HG02981 (cell line): ENCODE data around the gene ARID1B.

Experiments
- ATAC-seq: cut with Tn5 transposase; IDR thresholded peaks from one replicate; pipeline ENCODE4 v1.9.1; 2021; ENCODE audit warnings: mild to moderate bottlenecking, moderate library complexity; ENCODE audit not compliant: unreplicated experiment

Gene ARID1B

GRCh38 chr6:157089851-157090250 is 312.7 kb downstream of the ARID1B start:
- ATAC-seq, result no peak

DNA sequence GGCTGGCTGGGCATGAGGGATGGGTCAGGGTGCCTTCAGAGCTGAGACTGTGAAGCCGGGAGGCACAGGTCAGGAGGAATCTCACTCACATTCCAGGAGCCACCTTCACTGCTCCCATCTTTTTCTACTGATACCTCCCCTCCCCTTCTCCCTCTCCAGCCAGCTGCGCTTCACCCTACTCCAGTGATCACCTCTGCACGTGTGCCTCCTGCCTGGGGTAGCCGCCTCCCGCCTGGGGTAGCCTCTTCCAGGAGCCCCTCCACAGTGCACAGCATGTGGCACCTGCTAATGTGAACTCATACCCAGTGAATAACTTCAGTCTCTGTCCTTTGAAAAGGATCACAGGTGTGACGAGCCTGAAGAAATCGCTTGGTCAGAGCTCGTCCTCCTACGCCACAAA is 313.6 kb downstream of the ARID1B start:
- no peak for ATAC-seq

DNA sequence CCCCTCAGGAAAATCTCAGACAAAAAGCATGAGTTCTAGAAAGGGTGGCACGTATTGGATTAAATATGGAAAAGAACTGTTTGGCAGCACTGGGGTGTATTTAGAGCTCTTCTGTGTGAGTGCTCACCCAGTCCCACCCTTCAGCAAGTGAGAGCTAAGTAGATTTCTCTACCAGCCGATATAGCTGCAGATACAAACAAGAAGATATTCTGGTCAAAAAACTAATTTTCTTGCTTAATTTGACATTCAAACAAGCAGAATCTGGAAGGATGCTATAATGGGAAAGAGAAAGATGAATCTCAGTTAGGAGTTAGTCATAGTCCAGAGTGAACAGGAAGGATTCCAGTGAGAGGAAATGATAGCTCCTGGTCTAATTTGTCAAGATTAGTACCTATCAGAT is 314.1 kb downstream of the ARID1B start:
- ATAC-seq, result no peak

- no peak for ATAC-seq
Observed at GRCh38 chr6:157091856-157092460, 314.8 kb downstream of the ARID1B start.

GRCh38 chr6:157092736-157093135 is 315.6 kb downstream of the ARID1B start:
- no peak for ATAC-seq

- no peak for ATAC-seq
Observed at GRCh38 chr6:157093536-157093935, 316.4 kb downstream of the ARID1B start.

- ATAC-seq, result peak; percentile 60
Observed at GRCh38 chr6:157094038-157094437, 316.9 kb downstream of the ARID1B start.

DNA sequence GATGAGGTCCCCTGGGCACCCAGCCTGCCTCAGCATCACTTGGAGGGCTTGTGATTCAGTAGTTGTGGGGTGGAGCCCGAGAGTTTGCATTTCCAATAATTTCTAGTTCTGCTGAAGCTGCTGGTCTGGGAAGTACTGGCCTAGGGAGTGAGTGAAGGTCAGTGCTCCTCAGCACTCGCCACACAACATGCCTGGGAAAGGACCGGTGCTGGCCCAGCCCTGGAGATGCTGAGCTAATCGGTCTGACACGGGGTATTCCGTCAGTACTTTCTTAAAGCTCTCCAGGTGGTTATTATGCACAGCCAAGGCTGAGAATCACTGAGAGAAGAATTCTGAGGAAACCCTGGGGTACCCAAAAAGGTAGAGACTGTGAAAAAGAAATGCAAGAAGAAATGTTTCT is 317.9 kb downstream of the ARID1B start:
- no peak for ATAC-seq

DNA sequence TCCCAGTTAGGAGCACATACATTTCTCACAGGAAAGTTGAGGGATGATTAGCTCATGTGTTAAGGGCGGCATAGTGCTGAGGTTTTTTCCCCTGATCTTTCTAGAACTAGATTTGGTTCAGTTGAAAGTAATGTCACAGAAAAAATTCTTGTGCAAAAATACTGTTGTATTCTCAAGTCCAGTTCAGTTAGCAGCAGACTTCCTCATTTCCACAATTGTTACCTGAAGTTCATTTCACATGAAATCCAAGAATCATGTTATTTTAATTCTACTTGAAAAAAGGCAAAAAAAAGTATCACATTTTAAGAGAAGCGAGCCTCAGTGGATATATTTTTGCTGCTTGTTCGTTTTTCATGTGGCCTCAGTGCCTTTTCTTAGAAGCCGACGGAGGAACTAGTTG is 318.4 kb downstream of the ARID1B start:
- ATAC-seq, result no peak

- ATAC-seq, result no peak
Observed at GRCh38 chr6:157096105-157096504, 318.9 kb downstream of the ARID1B start.

DNA sequence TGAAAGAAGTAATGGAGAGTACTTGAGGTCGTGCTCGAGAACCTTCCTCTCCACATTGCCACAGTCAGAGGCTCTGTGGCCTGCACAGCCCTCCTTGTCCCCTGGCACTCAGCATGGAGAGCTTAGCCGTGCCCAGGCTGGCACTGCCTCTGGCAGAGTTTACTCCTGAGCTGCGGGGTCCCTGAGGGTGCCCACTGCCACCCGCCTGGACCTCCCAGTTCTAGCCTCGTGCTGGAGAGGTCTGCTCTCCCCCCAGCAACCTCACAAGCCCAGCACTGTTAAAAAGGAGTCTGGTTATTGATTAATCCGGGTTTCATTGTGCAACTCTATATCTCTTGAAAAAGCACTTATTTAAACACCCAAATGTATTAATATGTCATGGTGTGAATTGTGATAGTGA is 319.3 kb downstream of the ARID1B start:
- ATAC-seq, result no peak

- ATAC-seq, result no peak
Observed at GRCh38 chr6:157097255-157097955, 320.2 kb downstream of the ARID1B start.

DNA sequence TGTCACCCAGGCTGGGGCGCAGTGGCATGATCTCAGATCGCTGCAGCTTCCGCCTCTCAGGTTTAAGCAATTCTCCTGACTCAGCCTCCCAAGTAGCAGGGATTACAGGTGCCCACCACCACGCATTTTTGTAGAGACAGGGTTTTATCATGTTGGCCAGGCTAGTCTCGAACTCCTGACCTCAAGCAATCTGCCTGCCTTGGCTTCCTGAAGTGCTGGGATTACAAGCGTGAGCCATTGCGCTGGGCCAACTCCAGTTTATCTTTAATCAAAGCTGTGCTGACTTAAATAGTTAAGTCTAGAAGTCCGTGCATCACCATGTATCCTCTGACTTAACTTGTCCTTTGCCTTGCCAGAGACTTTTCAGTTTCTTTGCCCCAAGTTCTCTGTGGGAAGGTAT is 321.8 kb downstream of the ARID1B start:
- ATAC-seq, result no peak

DNA sequence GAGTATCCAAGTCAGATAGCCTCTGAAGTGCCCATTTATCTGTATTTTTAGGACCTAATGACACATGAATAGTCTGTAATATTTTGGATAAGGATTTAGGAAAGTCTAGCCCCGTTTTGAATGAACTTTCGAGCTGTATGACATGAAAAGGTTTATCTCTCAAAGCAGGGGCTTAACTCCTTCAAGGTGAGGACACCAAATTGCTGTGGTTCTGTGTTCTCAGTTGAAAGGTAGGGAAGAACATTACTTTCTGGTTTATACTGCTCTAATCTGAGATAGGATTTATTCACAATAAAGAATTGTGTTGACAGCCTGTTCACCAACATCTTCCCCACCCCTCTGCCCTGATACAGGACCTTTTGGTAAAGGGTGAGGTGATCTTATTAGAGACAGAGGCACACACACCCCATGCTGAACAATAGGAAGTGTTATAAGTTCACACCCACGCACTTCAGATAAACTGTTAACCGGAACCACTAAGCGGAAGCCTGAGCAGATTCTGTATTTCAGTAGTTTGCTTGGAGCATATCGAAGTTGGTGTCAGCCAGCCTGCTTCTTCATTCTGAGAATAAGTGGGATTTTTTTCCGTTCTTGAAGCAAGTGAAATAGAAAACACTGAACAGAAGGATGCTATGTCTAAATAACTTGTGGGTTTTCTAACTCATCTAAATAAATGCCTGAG is 322.9 kb downstream of the ARID1B start:
- peak; percentile 97 for ATAC-seq

DNA sequence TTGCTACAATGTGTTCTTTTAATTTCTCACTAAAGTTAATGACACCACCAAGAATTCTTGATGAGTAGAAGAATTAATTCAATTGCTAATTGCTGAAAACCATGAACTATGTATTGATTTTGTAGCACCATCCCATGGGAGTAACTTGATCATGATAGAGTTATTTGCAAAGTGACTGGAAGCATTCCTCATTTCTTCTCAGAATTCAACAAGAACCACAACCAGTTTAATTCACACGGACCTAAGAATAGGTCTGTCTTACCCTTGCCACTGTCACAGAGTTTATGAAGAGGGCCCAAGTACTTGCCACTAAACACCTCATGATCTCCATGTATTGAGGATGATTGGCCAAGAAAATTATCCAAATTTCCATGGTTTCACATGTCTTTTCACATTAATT is 324.0 kb downstream of the ARID1B start:
- no peak for ATAC-seq

DNA sequence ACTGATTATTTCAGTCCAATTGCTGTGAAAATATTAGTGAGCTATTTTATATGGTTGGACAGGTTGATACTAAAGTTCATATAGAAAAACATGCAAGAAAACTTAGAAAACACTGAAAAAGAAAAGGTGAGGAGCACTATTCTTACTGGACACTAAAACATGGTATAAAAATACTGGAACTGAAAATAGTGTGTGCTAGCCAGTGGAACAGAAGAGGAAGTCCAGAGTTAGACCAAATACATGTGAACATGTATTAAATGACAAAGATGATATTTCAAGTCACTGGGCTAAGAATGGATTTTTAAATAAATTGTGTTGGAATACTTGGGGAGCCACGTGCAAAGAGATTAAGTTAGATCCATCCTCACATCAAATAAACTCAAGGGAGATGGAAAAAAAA is 327.6 kb downstream of the ARID1B start:
- no peak for ATAC-seq

- no peak for ATAC-seq
Observed at GRCh38 chr6:157106487-157106886, 329.3 kb downstream of the ARID1B start.

GRCh38 chr6:157107571-157107914 is 330.4 kb downstream of the ARID1B start:
- ATAC-seq, result no peak

DNA sequence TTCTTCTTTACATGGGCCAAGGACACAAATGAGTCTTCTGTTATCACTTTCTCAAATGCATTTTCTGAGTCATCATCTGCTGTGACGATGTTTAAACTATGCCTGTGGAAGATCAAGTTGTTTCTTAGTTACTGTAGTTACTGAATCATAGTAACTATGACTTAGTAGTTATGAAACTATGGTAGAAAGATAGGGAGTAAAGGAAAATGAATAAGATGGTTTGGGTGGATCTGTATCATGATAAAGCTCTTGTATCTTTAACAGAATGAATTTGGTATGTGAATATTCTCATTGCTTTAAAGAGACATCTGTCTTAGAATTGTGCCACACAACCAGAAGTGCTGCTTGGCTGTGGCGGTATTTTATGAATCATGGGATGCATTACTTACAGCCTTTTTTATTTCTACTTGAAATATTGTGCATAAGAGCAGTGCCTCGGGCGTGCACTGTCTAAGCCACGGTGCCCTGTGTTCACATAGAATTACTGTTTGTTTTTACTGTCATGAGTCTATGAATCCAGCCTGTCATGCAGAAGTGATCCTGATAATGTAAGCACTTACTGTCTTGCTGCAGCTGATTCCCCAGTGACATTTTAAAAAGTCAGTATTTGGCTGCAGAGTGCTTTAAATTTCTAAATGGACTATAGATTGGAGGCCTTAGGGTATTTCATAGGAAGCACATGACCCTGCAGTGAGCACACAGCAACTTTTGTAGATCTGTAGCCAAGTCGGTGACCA is 330.9 kb downstream of the ARID1B start:
- ATAC-seq, result no peak

GRCh38 chr6:157108923-157109322 is 331.7 kb downstream of the ARID1B start:
- ATAC-seq, result no peak

- ATAC-seq, result no peak
Observed at GRCh38 chr6:157110607-157111006, 333.4 kb downstream of the ARID1B start.

GRCh38 chr6:157113389-157113788 is 336.2 kb downstream of the ARID1B start:
- no peak for ATAC-seq
